H1 (cell line): ENCODE data around the gene RFX1. TPM values are rescaled to one million over a fixed set of nuclear protein-coding genes. Genes with fewer than 3 reads are reported as not detected.

Source experiments
- CTCF ChIA-PET: fragments of 300-600 bp; sonication (Branson Sonifier 250); formaldehyde crosslinking; loops from one replicate; lab custom pipeline; 2021; ENCODE audit not compliant: partially characterized antibody; lab: Charles Lee
- POLR2A ChIA-PET: fragments of 300-600 bp; sonication (Branson Sonifier 250); formaldehyde crosslinking; loops from one replicate; lab custom pipeline; 2021; ENCODE audit warnings: inconsistent platforms; ENCODE audit not compliant: partially characterized antibody; lab: Charles Lee
- DNase-seq, 2 experiments: peaks; one replicate each; pipeline versions ENCODE4 v3.0.0 to v3.0.0-alpha.2; 2010 to 2022; ENCODE audit warnings: low spot score in 2 of 2, low read depth in 1 of 2, mixed read lengths in 1 of 2
- FAIRE-seq: peaks from 2 replicates; lab custom pipeline; 2011; peaks lifted over from hg19 to GRCh38; lab: Jason Lieb, UNC
- H2AFZ ChIP-seq: 2 replicates; pipeline ENCODE4 v1.8.1; 2012; ENCODE audit warnings: low read length, inconsistent platforms
- H2AK5ac ChIP-seq: 2 replicates; pipeline ENCODE4 v1.6.1; 2013; ENCODE audit warnings: low read depth, low read length
- H2BK120ac ChIP-seq: replicated peaks from 2 replicates; pipeline ENCODE3; 2013; ENCODE audit warnings: low read depth, low read length, inconsistent platforms
- H2BK12ac ChIP-seq: 2 replicates; pipeline ENCODE4 v1.6.1; 2013; ENCODE audit warnings: low read depth, low read length
- H2BK15ac ChIP-seq: 2 replicates; pipeline ENCODE4 v1.6.1; 2013; ENCODE audit warnings: low read length
- H2BK20ac ChIP-seq: 2 replicates; pipeline ENCODE4 v1.6.1; 2013; ENCODE audit warnings: low read length
- H2BK5ac ChIP-seq: 2 replicates; pipeline ENCODE4 v1.6.1; 2013; ENCODE audit warnings: low read depth, low read length
- H3K14ac ChIP-seq: 2 replicates; pipeline ENCODE4 v1.6.1; 2013; ENCODE audit warnings: inconsistent platforms; ENCODE audit not compliant: insufficient read length
- H3K18ac ChIP-seq: 2 replicates; pipeline ENCODE4 v1.6.1; 2013; ENCODE audit warnings: low read length; ENCODE audit errors: extremely low read depth
- H3K23ac ChIP-seq: 2 replicates; pipeline ENCODE4 v1.6.1; 2013; ENCODE audit warnings: inconsistent platforms; ENCODE audit not compliant: insufficient read length
- H3K23me2 ChIP-seq: 2 replicates; pipeline ENCODE4 v1.6.1; 2013; ENCODE audit warnings: low read depth, low read length
- H3K27ac ChIP-seq: 2 replicates; pipeline ENCODE4 v1.6.1; 2011; ENCODE audit warnings: low read depth, low read length, inconsistent platforms
- H3K27me3 ChIP-seq, 4 experiments: replicated peaks in 1 of 4; 1 replicate in 1 of 4; 2 replicates in 3 of 4; pipeline versions ENCODE4 v1.6.1 to v1.8.1; 2011 to 2013; ENCODE audit warnings: low read length in 3 of 4, mild to moderate bottlenecking in 3 of 4, inconsistent platforms in 2 of 4, mixed read lengths in 2 of 4, moderate library complexity in 1 of 4; ENCODE audit not compliant: control insufficient read depth in 3 of 4, insufficient read depth in 3 of 4; ENCODE audit errors: extremely low read depth in 1 of 4
- H3K36me3 ChIP-seq, 4 experiments: 2 replicates each; pipeline versions ENCODE4 v1.6.1 to v1.8.1; 2011 to 2013; ENCODE audit warnings: mild to moderate bottlenecking in 4 of 4, low read length in 3 of 4, moderate library complexity in 2 of 4, control low read depth in 1 of 4, inconsistent platforms in 1 of 4; ENCODE audit not compliant: insufficient read depth in 4 of 4, control insufficient read depth in 2 of 4
- H3K4ac ChIP-seq: replicated peaks from 2 replicates; pipeline ENCODE3; 2013; ENCODE audit warnings: low read length, low read depth, mixed read lengths, inconsistent platforms; ENCODE audit not compliant: insufficient read length
- H3K4me1 ChIP-seq, 4 experiments: replicated peaks in 1 of 4; 1 replicate in 1 of 4; 2 replicates in 3 of 4; pipeline versions ENCODE4 v1.6.1 to v1.8.1; 2011 to 2013; ENCODE audit warnings: low read length in 3 of 4, inconsistent platforms in 2 of 4, mixed read lengths in 1 of 4; ENCODE audit not compliant: insufficient read depth in 4 of 4, control insufficient read depth in 3 of 4
- H3K4me2 ChIP-seq, 2 experiments: 2 replicates each; pipeline versions ENCODE4 v1.6.1 to v1.8.1; 2011 to 2013; ENCODE audit warnings: low read depth in 2 of 2, low read length in 2 of 2, control low read depth in 1 of 2, inconsistent platforms in 1 of 2, mild to moderate bottlenecking in 1 of 2; ENCODE audit not compliant: insufficient read depth in 1 of 2
- H3K4me3 ChIP-seq, 4 experiments: fragments of 200-600, 300-600 bp in 1 of 4; sonication (generic), shearing (Covaris generic), sonication (Bioruptor Twin) in 1 of 4; 2 replicates each; pipeline versions ENCODE4 v1.5.1 to v1.8.1; 2011 to 2016; ENCODE audit warnings: low read length in 4 of 4, low read depth in 3 of 4, control low read depth in 2 of 4, inconsistent platforms in 2 of 4, mild to moderate bottlenecking in 2 of 4, mixed read lengths in 1 of 4, moderate library complexity in 1 of 4; ENCODE audit not compliant: insufficient read depth in 2 of 4; ENCODE audit errors: extremely low read depth in 1 of 4
- H3K56ac ChIP-seq: replicated peaks from 2 replicates; pipeline ENCODE3; 2013; ENCODE audit warnings: low read depth, mild to moderate bottlenecking, mixed read lengths, low read length, inconsistent platforms; ENCODE audit not compliant: insufficient read length
- H3K79me1 ChIP-seq: 2 replicates; pipeline ENCODE4 v1.6.1; 2013; ENCODE audit warnings: low read depth, low read length, control low read depth
- H3K79me2 ChIP-seq, 2 experiments: 2 replicates each; pipeline versions ENCODE4 v1.6.1 to v1.8.1; 2012 to 2013; ENCODE audit warnings: low read length in 2 of 2, mild to moderate bottlenecking in 2 of 2, inconsistent platforms in 1 of 2; ENCODE audit not compliant: insufficient read depth in 2 of 2, control insufficient read depth in 1 of 2
- H3K9ac ChIP-seq, 4 experiments: replicated peaks in 1 of 4; 1 replicate in 1 of 4; 2 replicates in 3 of 4; pipeline versions ENCODE4 v1.6.1 to v1.8.1; 2011 to 2013; ENCODE audit warnings: low read depth in 3 of 4, low read length in 3 of 4, control low read depth in 2 of 4, mild to moderate bottlenecking in 2 of 4, moderate library complexity in 2 of 4, inconsistent platforms in 1 of 4; ENCODE audit errors: extremely low read depth in 1 of 4
- H3K9me3 ChIP-seq, 2 experiments: 2 replicates each; pipeline versions ENCODE4 v1.6.1 to v1.8.1; 2012 to 2013; ENCODE audit warnings: mild to moderate bottlenecking in 2 of 2, moderate library complexity in 2 of 2, control low read depth in 1 of 2, inconsistent platforms in 1 of 2, low read depth in 1 of 2, low read length in 1 of 2, mixed read lengths in 1 of 2; ENCODE audit not compliant: insufficient read depth in 2 of 2
- H4K20me1 ChIP-seq, 2 experiments: replicated peaks in 1 of 2; 2 replicates each; pipeline versions ENCODE3 to v1.8.1; 2011 to 2013; ENCODE audit warnings: inconsistent platforms in 2 of 2, low read length in 2 of 2, mild to moderate bottlenecking in 1 of 2; ENCODE audit not compliant: insufficient read depth in 2 of 2, control insufficient read depth in 1 of 2
- H4K5ac ChIP-seq: 2 replicates; pipeline ENCODE4 v1.6.1; 2013; ENCODE audit warnings: low read length, low read depth, mixed read lengths, inconsistent platforms; ENCODE audit not compliant: insufficient read length
- H4K8ac ChIP-seq: 2 replicates; pipeline ENCODE4 v1.8.0; 2013; ENCODE audit warnings: mild to moderate bottlenecking, moderate library complexity, low read length, inconsistent platforms; ENCODE audit not compliant: insufficient read depth; ENCODE audit errors: extremely low read depth
- H4K91ac ChIP-seq: replicated peaks from 2 replicates; pipeline ENCODE3; 2013; ENCODE audit warnings: low read length, mixed read lengths, inconsistent platforms; ENCODE audit not compliant: insufficient read length
- BACH1 ChIP-seq: IDR thresholded peaks from 2 replicates; pipeline ENCODE4 v1.6.1; 2012; ENCODE audit warnings: low read length, improper control_type of control experiment
- CHD2 ChIP-seq: IDR thresholded peaks from 2 replicates; pipeline ENCODE4 v1.6.1; 2012; ENCODE audit warnings: low read length, improper control_type of control experiment
- PHF8 ChIP-seq: fragments of 200-600 bp; sonication (generic); conservative IDR thresholded peaks from 2 replicates; pipeline ENCODE4 v1.7.1; 2012; ENCODE audit warnings: low read depth, mild to moderate bottlenecking, inconsistent platforms, low read length, moderate library complexity
- POLR2A ChIP-seq, 2 experiments: IDR thresholded peaks; 1 replicate in 1 of 2; 2 replicates in 1 of 2; pipeline ENCODE4 v1.6.1; 2011; ENCODE audit warnings: low read depth in 2 of 2, low read length in 2 of 2, mild to moderate bottlenecking in 2 of 2; ENCODE audit errors: control extremely low read depth in 1 of 2
- POLR2AphosphoS5 ChIP-seq: IDR thresholded peaks from 2 replicates; pipeline ENCODE4 v1.6.1; 2011; ENCODE audit warnings: low read depth, low read length
- SIX5 ChIP-seq: IDR thresholded peaks from 2 replicates; pipeline ENCODE4 v1.6.1; 2011; ENCODE audit warnings: mild to moderate bottlenecking, low read depth, low read length
- SP1 ChIP-seq: IDR thresholded peaks from 2 replicates; pipeline ENCODE4 v1.6.1; 2011; ENCODE audit warnings: low read depth, low read length
- TEAD4 ChIP-seq: IDR thresholded peaks from 2 replicates; pipeline ENCODE4 v1.6.1; 2012; ENCODE audit warnings: low read depth, low read length, inconsistent platforms, mixed read lengths
- WGBS, 2 experiments: shearing (Covaris generic) in 1 of 2; methylation state at CpG; one replicate each; pipeline versions ENCODE4 v1.1.6 to v1.1.7; 2013 to 2015; ENCODE audit warnings: low lambda C conversion rate in 2 of 2, mixed read lengths in 2 of 2, inconsistent platforms in 1 of 2, low coverage in 1 of 2, missing lambda C conversion rate in 1 of 2; ENCODE audit not compliant: insufficient replicate concordance in 2 of 2, insufficient coverage in 1 of 2, insufficient read length in 1 of 2; ENCODE audit errors: extremely low coverage in 1 of 2, missing lambda C conversion rate in 1 of 2; 5-methylcytosine and 5-hydroxymethylcytosine counted together
- polyA plus RNA-seq, 7 experiments: library from polyadenylated mRNA; depleted of rRNA in 3 of 7; stranded (reverse) in 5 of 7; unstranded in 2 of 7; fragments of >200 nt in 5 of 7; fragments of 200-250 nt in 2 of 7; gene quantifications; 1 replicate in 5 of 7; 2 replicates in 1 of 7; 4 replicates in 1 of 7; pipeline versions ENCODE4 v1.2.1 to v1.2.3, GENCODE V29; 2011 to 2013; ENCODE audit warnings: missing spikeins in 2 of 7, mixed read lengths in 2 of 7
- total RNA-seq: library from RNA; stranded (reverse); fragmentation: NEBNext Ultra II Directional; extraction: Animal tissue kit (Norgen Biotek cat#: 25700); gene quantifications from 2 replicates; pipeline ENCODE4 v1.2.1, GENCODE V29; 2021

RFX1 gene
- total and polyA plus RNA-seq, 2 of the 8 experiments (the other 6 are each of a cell fraction or from before 2014, with no cell fraction given): 4.9 to 17.0 TPM

GRCh38 chr19:13968999-13969398, 37.1 kb downstream of the RFX1 start:
- H3K4me1 ChIP-seq: no peaks in the 10 kb centered on the region
- no peak overlapping the region for H2AK5ac ChIP-seq
- no peaks in the 10 kb centered on the region for H3K9me3 ChIP-seq
- H2BK20ac ChIP-seq: no peak overlapping the region
- H2BK12ac ChIP-seq: no peak overlapping the region
- no peak overlapping the region for H2AFZ ChIP-seq
- no peak overlapping the region for H4K8ac ChIP-seq
- no peak overlapping the region for H3K4me3 ChIP-seq
- H4K20me1 ChIP-seq: no peaks in the 10 kb centered on the region
- DNase-seq (no peak), FAIRE-seq (no peak)
- POLR2A ChIA-PET: interaction anchor here (1.1 to 3.0 kb wide), 3 partner anchors 7 to 16 kb away, joined by 3 to 14 read pairs (median 4); partner anchors contain the start of gene DCAF15
- H3K4ac ChIP-seq: no peak overlapping the region
- H3K14ac ChIP-seq: no peak overlapping the region
- peaks cover 0 to 21% (median 10%) of the 10 kb centered on the region in 4 experiments; a peak in 5 of 8 replicates for H3K36me3 ChIP-seq
- no peak overlapping the region for H3K9ac ChIP-seq
- no peak for TF ChIP-seq POLR2AphosphoS5
- TF ChIP-seq SP1: no peak
- no peak for TF ChIP-seq BACH1
- TF ChIP-seq CHD2: no peak
- no peak for TF ChIP-seq SIX5
- no peak for TF ChIP-seq POLR2A (IDR thresholded peaks at IDR 0.05; ENCODE audit: control extremely low read depth in 1 of 2, low read depth in 2 of 2, low read length in 2 of 2)
- TF ChIP-seq TEAD4: no peak
- TF ChIP-seq PHF8: no peak
- no peak overlapping the region for H4K5ac ChIP-seq
- no peak overlapping the region for H4K91ac ChIP-seq
- H3K18ac ChIP-seq: no peak overlapping the region
- no peak overlapping the region for H3K27ac ChIP-seq
- 88% methylated on average over 17 of the region's 18 CpGs; no CpG with 5 or more reads in 1 of the 2 experiments for WGBS, 2 experiments
- H2BK5ac ChIP-seq: no peak overlapping the region
- no peak overlapping the region for H3K56ac ChIP-seq
- H3K23me2 ChIP-seq: 0 out of 2 replicates have a peak, but pooled peaks cover 1% of the 10 kb centered on the region
- H2BK120ac ChIP-seq: no peak overlapping the region
- no peak overlapping the region for H3K4me2 ChIP-seq
- CTCF ChIA-PET: interaction anchor here (0.7 to 2.0 kb wide), 6 partner anchors 8 to 106 kb away, joined by 3 to 6 read pairs (median 4); partner anchors contain the start of gene MISP3
- no peak overlapping the region for H2BK15ac ChIP-seq
- no peaks in the 10 kb centered on the region for H3K79me1 ChIP-seq
- no peaks in the 10 kb centered on the region; a peak in 1 of 7 replicates for H3K27me3 ChIP-seq
- no peak overlapping the region for H3K23ac ChIP-seq
- no peaks in the 10 kb centered on the region for H3K79me2 ChIP-seq
